ENCODE measurements around the gene GPD2.

DNA sequence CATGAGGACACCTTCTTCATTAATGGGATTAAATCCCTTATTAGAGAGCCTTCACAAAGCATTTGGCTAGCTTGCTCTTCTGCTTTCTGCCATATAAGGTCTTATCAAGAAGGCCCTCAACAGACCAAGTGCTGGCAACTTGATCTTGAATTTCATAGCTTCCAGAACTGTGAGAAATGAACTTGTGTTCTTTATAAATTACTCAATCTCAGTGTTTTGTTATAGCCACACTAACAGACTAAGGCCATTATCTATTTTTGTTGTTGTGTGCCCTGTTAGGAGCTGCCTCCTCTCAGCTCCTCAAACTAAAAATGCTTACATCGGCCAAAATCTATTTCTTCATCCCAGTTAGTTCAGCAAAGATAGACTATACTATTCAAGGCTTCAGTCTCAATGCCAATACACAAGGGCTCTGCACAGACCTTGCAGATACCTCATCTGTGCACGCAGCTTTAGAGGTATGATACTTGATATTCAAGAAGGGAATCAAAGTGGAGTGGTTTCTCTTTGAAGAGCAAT, 182.9 kb downstream of the GPD2 start:
- TF ChIP-seq GATA3 (IDR thresholded peaks at IDR 0.05; ENCODE audit: low read depth, low read length) = no peak
- TF ChIP-seq GATA2 (IDR thresholded peaks at IDR 0.05; ENCODE audit: low read depth, low read length) = no peak

Measured in SH-SY5Y (cell line).